GM21381 (cell line): ENCODE measurements around the gene ABHD2.

ENCODE experiments used
- ATAC-seq: cut with Tn5 transposase; IDR thresholded peaks from one replicate; pipeline ENCODE4 v1.9.1; 2021; ENCODE audit warnings: mild to moderate bottlenecking, moderate library complexity; ENCODE audit not compliant: unreplicated experiment

ABHD2 gene

DNA sequence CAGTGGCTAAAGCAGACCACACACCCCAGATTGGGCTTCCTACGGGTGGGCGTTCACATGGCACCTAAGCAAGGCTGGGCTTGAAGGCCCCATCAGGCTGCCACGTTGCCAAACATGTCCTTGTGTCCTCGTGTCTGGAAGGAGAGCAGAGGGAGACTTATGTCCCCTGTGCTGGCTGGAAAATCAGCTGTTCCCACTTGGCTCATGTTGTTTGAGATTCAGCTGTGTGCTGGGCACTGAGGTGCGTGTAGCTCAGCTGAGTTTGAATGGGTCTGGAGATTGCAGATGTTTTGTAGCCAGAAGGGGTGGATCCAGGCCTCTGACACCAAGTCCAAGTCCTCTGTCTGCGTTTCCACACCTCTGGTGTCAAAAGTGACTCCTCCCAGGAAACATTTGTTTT, 98.5 kb downstream of the ABHD2 start:
- no peak for ATAC-seq

DNA sequence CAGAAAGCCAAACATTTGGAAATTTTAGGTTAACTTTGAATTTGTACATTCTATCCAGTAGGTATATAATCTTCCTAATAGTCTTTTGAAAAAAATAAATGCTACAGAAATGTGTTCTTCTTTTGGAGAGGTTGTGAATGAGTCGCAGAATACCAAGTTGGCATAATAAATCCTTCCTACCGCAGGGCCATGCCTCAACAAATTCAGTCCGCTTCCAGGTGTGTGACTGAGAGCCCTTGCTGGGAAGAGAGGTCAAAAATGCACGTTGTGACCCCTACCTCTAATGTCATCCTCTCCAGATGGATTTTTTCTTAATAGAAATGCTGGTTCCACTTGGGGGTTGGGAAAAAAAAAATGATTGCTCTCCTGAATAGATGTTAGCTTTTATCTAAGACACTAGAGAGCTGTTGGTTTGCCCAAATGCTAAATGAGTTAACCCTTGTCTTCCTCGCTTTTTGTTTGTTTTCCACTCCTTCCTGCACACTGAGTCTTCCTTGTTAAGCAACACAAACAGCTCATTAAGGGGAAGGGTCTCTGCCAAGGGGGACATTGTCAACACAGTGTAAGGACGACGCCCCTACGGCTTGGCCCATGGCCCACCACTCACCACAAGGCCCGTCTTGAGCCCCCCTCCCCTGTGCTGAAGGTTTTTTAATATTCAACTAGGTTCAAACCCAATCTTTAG, 99.2 kb downstream of the ABHD2 start:
- ATAC-seq, result no peak

DNA sequence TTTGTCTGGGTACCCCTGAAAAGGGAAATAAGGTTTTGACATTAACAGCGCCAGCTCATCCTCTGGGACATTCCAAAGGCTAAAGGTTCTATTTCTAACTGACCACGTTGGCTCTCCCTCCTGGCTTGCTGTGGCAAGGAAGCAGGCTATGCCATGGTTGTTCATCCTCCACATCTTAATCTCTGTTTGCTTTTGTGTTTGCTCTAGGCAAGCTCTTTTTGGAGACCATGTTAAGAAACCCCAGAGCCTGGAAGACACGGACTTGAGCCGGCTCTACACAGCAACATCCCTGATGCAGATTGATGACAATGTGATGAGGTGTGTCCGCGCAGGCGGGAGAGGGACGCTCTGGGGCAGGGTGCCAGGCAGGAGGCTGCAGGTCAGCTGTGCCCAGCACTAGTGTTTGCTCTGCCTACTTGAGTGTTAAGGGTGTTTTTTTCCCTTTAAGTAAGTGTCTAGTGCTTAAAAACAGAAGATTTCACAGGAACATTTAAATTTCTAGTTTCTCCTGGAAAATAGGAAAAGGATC, 99.8 kb downstream of the ABHD2 start:
- ATAC-seq, result no peak

DNA sequence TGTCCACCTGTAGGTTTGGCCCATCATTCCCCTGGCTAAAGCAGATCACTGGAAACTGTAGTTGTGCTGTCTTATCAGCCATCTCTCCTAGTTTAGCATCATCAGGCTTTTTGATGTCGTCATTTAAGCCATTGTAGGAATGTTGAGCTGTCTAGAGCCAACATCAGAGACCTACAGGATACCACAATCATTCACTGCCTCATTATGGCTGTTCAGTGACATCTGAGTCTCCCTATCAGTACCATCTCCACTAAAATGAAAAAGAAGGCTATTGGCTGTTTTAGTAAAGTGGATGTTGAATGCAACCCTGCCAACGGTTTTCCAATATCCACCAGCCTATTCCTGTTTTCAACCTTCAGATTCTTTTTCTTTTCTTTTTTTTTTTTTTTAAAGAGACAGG, 103.9 kb downstream of the ABHD2 start:
- no peak for ATAC-seq

DNA sequence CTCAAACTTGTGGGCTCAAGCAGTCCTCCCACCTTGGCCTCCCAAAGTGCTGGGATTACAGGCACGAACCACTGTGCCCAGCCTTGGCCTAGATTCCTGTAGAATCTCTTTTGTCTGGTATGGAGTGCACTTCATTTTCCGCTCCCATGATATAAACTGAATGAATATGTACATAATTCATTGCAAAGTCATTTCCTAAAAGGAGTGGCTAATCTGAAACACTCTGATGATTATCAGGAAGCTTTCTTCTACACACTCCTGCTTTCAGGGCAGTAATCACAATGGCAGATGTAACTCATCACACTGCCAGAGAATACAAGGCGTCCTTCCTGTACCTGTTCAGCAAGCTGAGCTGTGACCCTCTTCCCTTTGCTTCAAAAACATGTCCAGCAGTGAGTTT, 104.5 kb downstream of the ABHD2 start:
- ATAC-seq, result no peak

DNA sequence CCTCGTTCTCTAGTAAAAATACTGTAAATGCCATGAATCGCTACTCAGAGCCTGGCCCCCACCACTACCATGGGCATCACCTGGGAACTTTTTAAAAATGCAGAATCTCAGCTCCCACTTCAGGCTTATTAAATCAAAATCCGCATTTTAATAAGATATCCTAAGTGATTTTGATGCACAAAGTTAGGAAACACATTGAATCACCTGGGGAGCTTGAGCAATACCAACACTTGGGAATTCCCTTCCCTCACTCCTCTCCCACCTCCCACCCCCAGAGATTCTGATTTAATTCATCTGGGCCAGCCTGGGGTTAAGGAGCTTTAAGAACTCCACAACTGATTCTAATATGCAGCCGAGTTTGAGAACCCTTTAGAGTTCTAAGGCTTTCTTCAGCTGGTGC, 106.4 kb downstream of the ABHD2 start:
- no peak for ATAC-seq

DNA sequence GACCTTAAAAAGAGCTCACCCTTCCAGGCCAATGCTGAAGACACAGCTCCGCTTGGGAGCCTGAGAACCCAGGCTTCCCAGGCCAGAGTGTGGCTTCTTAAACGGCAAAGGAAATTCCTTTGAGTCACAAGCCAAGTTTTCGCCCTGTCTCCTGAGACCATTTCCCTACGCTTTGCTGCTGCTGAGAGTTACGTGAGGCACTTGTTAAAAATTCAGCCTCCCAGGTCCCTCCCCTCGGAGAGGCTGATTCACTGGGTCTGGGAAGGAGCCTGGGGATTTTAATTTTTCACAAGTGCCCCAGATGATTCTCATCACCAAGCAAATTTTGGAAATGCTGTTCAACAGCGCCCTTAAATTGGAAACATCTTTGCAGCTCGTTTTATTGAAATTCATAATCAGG, 107.6 kb downstream of the ABHD2 start:
- ATAC-seq, result no peak

DNA sequence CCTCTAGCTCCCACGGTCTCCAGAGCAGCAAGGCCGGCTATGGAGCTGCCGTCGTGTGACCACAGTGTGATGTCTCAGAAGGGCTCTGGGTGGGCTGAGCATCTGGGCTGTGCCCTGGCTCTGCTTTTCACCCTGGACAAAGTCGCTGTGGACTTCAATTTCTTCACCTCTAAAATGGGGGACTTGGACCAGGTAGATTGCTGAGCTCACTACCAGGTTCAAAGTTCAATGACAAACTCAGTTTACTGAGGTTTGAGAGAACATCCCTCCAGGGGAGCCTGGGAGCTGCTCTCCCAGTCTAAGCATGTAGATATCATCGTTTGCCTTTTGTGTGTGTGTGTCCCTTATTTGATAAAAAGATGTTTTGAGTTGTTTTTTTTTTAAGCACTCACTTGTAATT, 108.0 kb downstream of the ABHD2 start:
- ATAC-seq, result no peak

DNA sequence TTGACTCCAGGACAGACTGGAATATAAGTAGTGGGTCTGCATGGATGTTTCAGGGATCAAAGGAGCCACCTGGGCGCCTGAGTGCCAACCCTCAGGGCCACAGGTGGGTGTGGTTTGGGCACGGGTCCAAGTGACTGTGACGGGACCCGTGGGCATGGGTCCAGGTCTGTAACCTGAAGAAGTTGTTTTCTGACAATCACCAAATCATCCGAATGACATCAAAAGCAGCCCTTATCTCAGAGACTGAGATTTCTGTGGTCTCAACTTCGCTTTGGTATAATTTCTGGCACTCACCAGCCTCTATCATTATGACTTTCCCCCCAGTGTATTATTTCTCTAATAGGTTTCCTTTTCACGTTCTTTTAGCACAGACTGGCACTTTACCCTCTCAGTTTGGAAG, 108.7 kb downstream of the ABHD2 start:
- no peak for ATAC-seq

DNA sequence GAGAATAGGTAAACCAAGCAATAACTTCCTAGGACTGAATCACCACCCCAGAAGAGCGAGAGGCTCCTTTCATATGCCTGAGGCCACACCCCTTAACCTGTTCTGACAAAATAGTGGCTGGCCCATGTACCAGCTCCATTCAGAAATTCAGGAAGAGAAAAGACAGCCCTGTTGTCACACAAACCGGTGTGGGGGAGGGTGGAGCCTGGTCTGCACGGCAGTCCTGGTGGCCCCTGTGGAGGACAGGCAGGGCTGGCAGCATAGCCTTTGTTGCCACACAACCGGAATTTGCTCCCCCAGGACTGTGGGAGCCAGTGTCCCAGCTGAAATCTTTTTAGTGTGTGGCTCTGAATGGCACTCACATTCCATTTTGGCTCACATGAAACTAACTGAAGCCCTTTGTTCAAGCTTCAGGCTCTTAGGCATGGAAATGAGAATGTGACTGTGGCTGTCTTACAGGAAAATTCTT, 109.3 kb downstream of the ABHD2 start:
- ATAC-seq, result no peak

DNA sequence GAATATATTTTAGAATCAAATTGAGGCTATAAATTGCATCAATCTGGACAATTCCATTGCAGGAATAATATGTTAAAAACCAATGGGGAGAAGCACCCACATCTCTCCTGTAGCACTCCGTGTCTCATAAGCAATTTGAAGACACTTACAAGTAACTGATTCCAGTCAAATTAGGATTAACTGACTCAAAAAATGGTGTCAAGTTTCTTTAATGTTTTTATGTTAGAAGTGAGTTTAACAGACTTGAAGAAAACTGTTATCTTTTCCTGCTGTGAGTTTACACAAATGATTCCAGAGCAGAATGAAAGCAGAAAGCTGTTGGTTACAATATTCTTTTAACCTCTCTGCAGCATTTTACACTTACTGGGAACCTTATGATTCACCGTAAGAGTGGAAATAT, 109.9 kb downstream of the ABHD2 start:
- no peak for ATAC-seq

DNA sequence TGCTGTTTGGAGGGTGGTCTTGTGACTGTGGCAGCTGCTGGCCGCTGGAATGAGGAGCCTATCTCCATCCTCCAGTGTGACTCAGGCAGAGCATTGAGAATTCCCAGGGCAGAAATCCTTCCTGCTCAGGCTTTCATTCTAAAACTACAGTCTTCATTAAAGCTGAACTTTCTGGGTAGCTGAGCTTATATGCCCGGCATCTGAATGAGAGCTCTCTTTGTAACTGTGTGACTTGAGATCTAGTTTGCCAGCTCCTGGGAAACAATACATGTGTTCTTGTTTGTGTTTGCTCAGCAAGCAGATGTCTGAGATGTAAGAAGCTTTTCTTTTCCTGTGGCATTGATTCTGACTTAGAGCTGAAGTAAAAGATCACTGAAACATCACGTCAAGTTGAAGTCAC, 110.7 kb downstream of the ABHD2 start:
- ATAC-seq, result no peak

DNA sequence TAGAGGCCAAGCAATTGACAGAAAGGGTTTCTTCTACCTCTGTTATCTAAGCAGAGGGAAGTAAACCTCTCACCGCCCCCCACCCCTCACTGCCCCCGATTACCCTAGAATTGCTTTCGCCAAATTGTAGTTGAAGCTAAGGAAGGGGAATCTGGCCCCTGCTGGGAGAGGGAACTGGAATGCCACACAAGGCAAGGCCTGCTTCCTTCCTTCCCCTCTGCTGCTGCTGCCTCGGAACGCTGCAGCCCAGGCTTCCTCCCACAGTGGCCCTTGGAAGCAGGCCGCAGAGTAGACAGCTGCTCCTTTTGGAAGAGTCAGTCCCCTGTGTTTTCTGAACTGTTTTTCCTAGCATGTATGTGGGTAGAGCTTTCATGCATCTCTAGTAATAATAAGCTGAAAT, 111.5 kb downstream of the ABHD2 start:
- no peak for ATAC-seq

DNA sequence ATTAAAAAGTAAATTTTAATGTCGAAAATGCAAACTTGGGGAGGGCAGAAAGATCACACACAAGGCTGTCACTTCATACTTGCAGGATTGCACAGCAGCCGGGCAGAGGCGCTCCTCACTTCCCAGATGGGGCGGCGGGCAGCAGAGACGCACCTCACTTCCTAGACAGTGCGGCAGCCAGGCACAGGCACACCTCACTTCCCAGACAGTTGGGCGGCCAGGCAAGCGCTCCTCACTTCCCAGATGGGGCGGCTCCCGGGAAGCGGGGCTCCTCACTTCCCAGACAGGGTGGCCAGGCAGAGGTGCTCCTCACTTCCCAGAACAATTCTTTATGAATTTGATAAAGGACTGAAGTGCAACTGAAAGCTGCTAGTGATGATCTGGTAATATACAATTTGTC, 111.9 kb downstream of the ABHD2 start:
- ATAC-seq, result no peak

DNA sequence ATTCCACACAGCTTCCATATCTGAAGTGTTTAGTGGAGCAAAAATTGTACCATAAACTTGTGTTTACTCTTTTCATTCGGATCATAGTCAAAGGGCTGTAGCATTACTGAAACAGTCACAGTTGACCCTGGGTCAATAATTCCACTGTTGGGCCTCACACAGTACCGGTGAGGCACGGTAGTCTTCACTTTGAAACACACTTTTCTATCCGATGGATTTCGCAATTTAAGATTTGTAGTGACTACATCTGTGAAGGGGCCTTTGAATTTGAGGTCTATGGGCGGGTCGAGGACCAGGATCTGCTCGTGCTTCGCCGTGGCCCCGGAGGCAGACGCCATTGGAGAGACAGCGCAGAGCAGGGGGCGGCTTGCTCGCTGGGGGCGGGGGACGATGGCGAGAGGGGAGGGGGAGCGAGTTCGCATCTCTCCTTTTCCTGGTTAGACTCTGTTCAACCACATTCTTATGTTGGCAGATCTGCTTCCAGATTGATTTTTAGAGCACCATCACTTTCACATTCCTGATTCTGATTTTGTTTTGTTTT, 113.3 kb downstream of the ABHD2 start:
- ATAC-seq, result no peak

DNA sequence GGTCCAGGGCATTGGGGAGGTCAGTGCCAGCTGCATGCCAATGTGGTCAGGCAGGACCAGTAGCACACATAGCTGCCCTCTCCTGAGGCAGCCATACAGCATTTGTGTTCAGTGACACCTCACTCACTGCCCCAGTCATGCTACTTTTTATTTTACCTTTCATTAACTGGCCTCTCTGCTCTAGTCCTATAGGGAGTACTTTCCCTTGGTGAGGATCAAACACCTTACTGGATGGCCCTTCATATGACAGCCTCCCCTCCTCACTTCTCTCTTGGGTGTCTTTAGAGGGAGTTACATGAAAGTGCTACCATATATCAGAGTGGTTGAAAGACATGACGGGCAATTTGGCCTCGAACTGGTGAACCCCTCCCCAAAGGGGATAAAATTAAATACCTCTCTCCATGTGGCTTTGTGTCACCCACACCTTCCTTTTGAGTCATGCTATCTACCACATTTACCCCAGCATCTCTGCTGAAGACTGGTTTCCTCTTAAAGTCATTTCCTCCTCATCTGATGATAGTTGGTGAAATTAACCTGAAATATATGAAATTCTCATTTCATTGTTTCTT, 115.5 kb downstream of the ABHD2 start:
- ATAC-seq, result no peak

DNA sequence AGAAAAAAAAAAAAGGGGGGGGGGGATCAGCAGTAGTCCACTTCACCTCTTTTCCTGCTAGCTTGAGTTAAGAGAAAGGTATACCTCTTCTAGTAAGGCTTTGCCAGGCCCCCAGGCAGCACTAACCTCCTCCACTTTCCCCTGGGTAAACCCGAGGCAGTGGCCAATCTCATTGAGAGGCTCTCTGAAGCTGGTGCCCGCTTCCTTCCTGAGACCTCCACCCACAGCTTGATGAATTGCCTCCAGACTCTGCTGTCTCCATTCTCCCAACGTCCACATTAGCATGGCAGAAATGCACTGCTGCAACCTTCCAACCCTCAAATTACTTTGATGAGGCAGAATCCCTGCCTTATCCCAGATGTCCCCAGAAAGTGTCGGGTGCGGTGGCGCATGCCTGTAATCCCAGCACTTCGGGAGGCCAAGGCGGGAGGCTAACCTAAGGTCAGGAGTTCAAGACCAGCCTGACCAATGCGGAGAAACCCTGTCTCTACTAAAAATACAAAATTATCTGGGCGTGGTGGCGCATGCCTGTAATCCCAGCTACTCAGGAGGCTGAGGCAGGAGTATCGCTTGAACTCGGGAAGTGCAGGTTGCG, 117.8 kb downstream of the ABHD2 start:
- no peak for ATAC-seq

DNA sequence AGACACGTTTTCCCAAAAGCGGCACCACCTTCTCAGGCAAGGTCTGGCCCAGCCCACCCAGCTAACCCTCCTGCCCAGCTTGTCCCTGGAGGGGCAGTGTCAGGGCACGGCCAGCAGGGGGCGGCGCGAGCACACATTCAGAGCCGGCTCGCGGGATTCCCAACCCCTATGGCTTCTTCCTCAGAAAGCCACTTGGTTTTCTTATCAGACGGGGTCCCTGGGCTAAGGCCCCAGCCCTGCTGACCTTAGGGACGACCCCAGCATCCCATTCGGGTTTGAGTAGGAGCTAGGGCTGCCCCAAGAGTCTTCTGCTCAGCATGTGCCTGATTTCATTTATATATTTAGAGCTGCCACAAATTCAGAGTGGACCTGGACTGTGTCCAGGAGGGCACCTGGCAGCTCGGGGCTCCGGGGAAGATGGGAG, 118.7 kb downstream of the ABHD2 start:
- peak; percentile 80 for ATAC-seq

DNA sequence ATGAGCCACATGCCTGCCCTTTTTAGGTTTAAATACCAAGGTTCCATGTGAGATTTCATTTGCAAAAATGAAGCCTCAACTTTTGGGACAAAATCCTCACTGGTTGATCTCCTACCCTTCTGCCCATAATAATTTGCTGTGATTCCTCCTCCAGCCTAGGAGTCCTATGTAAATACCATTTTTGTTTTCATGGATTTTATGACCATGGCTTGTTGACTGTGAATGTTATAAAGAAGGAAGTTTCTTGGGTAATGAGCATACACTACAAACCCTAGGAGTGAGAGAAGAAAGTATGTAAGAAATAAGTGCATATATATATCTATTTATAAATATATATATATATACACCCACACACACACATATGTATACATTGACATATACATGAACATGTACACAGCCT, 120.0 kb downstream of the ABHD2 start:
- ATAC-seq, result no peak

DNA sequence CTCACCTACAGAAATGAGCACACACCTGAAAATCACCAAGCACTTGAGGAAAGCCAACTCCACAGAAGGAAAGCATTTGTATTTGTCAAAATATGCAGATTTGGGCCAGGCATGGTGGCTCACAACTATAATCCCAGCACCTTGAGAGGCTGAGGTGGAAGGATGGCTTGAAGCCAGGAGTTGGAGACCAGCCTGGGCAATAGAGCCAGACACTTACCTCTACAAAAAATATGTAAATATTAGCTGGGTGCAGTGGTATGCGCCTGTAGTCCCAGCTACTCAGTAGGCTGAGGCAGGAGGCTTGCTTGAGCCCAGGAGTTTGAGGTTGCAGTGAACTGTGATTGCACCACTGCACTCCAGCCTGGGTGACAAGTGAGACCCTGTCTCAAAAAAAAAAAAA, 120.8 kb downstream of the ABHD2 start:
- ATAC-seq, result no peak

DNA sequence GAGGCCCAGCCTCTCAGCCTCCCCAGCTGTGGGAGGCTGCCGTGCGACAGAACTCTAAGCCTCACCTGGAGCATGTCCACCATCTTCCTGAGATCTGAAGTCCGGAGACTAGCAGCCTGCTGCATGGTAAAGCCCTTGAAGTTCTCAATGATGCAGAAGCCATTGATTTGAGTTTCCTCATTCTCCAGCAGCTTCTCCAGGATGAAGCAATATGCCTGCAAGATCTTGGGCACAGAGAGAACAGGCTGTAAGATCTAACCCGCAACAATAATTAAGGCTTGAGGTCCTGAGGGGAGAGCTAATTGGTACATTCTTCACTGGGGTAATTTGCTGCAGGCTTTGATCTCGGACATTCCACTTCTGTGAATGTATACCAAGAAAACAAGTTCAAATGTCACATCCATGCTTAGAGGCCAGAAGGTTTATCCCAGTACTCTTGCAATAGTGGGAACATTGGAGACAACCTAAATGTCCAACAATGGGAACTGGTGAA, 123.5 kb downstream of the ABHD2 start:
- ATAC-seq, result no peak

DNA sequence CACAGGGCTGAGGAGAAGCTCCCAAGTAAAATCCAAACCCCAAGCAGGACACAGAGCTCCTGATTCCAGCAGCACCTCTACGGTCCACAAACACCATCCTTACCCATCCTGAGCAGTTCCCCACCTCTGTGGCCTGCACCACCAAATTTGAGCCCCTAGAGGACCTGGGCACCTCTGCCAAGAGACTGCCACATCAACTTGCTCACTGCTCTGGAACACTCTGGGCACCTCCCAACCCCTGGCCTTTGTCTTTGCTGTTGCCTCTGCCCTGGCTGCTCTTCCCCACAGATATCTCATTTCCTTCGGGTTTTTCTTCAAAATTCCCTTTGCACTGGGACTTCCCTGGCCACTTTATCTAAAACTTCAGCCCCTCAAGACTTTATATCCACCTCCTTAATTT, 127.4 kb downstream of the ABHD2 start:
- no peak for ATAC-seq
